Measurements from ENCODE around the gene POLE. TPM values are rescaled to one million over a fixed set of nuclear protein-coding genes. Genes with fewer than 3 reads are reported as not detected.

POLE gene
- total RNA-seq, 1 experiment from 2014 or later, result 167 TPM

GRCh38 chr12:132583411-132583710, 103.8 kb downstream of the POLE start:
- Mint-ChIP-seq H3K36me3 (ENCODE audit: insufficient read depth, unreplicated experiment) (peaks cover 30% of the 10 kb centered on the region), H3K4me3 (ENCODE audit: unreplicated experiment) (no peak overlapping the region), H3K4me1 (ENCODE audit: low read depth, unreplicated experiment) (no peaks in the 10 kb centered on the region), H3K27me3 (ENCODE audit: insufficient read depth, unreplicated experiment) (no peaks in the 10 kb centered on the region), H3K27ac (ENCODE audit: unreplicated experiment) (no peak overlapping the region), H3K9me3 (ENCODE audit: unreplicated experiment) (no peaks in the 10 kb centered on the region)
- no peaks in the 10 kb centered on the region; the same call in 1 of the 2 replicates for H3K36me3 ChIP-seq (ENCODE audit: control insufficient read depth, insufficient read depth, low read length)
- TF ChIP-seq CTCF (IDR thresholded peaks at IDR 0.05; ENCODE audit: insufficient read depth in 1 of 2, low read depth in 1 of 2, low read length in 1 of 2, severe bottlenecking in 1 of 2, unreplicated experiment in 1 of 2), result no peak
- H3K4me3 ChIP-seq (ENCODE audit: low read depth, low read length), result no peak overlapping the region
- no peaks in the 10 kb centered on the region for H3K9me3 ChIP-seq
- no peaks in the 10 kb centered on the region; the same call in 1 of the 2 replicates for H3K27me3 ChIP-seq (replicated peaks; ENCODE audit: control insufficient read depth, insufficient read depth, low read length)
- H3K4me1 ChIP-seq, result no peaks in the 10 kb centered on the region
- ChIA-PET POLR2A (no interaction called here), CTCF (no interaction called here)
- intact Hi-C loops (cut with micrococcal nuclease; ENCODE audit: unreplicated experiment), result no loop called here
- no TSS peak for BruUV-seq (replicated peaks)
- DNase-seq, result no peak

DNA sequence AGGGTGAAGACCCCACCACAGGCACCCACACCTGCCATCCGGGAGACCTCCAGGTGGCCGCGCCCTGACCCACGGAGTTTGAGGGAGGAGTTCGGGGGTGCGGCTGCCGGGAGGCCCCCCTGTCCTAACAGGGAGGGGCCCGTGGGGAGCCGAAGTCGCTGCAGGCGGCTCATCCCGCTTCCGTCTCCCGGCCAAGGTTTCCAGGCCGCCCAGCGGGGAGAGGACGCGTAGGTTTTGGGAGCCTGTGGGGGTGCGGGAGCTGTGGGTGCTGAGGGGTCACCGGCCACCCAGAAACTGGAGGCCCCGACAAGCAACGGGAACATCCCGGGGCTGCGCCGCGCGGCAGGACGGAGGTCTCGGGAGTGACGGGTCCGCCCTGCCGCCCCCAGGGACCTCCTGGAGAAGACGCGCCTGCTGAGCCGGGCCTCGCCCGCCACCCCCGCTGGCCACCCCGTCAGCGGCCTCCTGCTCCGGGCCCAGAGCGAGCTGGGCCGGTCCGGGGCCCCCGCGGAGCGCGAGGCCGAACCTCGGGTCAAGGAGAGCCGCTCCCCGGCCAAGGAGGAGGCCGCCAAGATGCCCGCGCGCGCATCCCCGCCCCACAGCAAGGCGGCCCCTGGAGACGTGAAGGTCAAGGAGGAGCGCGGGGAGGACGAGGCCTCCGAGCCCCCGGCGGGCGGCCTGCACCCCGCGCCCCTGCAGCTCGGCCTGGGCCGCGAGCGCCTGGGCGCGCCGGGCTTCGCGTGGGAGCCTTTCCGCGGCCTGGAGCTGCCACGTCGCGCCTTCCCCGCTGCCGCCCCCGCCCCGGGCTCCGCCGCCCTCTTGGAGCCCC, 104.3 kb downstream of the POLE start:
- POLR2A ChIA-PET, result no interaction called here
- no peaks in the 10 kb centered on the region for H3K9me3 ChIP-seq
- no peak for DNase-seq
- H3K9me3 Mint-ChIP-seq (ENCODE audit: unreplicated experiment), result no peaks in the 10 kb centered on the region
- H3K27ac Mint-ChIP-seq (ENCODE audit: unreplicated experiment), result no peak overlapping the region
- no peaks in the 10 kb centered on the region; the same call in 1 of the 2 replicates for H3K36me3 ChIP-seq (ENCODE audit: control insufficient read depth, insufficient read depth, low read length)
- peaks cover 30% of the 10 kb centered on the region for H3K36me3 Mint-ChIP-seq (ENCODE audit: insufficient read depth, unreplicated experiment)
- no peak overlapping the region for H3K4me3 ChIP-seq (ENCODE audit: low read depth, low read length)
- H3K4me3 Mint-ChIP-seq (ENCODE audit: unreplicated experiment), result no peak overlapping the region
- H3K27me3 Mint-ChIP-seq (ENCODE audit: insufficient read depth, unreplicated experiment), result no peaks in the 10 kb centered on the region
- no peaks in the 10 kb centered on the region for H3K4me1 Mint-ChIP-seq (ENCODE audit: low read depth, unreplicated experiment)
- H3K27me3 ChIP-seq (replicated peaks; ENCODE audit: control insufficient read depth, insufficient read depth, low read length), result no peaks in the 10 kb centered on the region
- BruUV-seq (replicated peaks), result no TSS peak
- TF ChIP-seq CTCF (IDR thresholded peaks at IDR 0.05; ENCODE audit: insufficient read depth in 1 of 2, low read depth in 1 of 2, low read length in 1 of 2, severe bottlenecking in 1 of 2, unreplicated experiment in 1 of 2), result no peak
- intact Hi-C loops (cut with micrococcal nuclease; ENCODE audit: unreplicated experiment), result no loop called here
- CTCF ChIA-PET, result no interaction called here
- H3K4me1 ChIP-seq, result no peaks in the 10 kb centered on the region

DNA sequence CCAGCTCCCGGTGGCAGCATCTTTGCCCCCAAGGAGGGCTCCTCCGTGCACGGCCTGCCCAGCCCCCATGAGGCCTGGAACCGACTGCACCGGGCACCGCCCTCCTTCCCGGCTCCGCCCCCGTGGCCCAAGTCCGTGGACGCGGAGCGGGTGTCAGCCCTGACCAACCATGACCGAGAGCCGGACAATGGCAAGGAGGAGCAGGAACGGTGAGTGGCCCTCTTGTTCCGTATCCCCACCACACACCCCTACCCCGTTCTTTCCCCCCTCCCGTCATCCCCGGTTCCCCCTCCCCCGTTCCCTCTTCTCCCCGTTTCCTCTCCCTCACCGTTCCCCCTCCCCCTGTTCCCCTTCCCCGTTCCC, 105.1 kb downstream of the POLE start:
- H3K27me3 ChIP-seq (replicated peaks; ENCODE audit: control insufficient read depth, insufficient read depth, low read length), result no peaks in the 10 kb centered on the region
- ChIA-PET POLR2A (no interaction called here), CTCF (no interaction called here)
- Mint-ChIP-seq H3K4me1 (ENCODE audit: low read depth, unreplicated experiment) (no peaks in the 10 kb centered on the region), H3K36me3 (ENCODE audit: insufficient read depth, unreplicated experiment) (peaks cover 30% of the 10 kb centered on the region), H3K9me3 (ENCODE audit: unreplicated experiment) (no peaks in the 10 kb centered on the region), H3K27me3 (ENCODE audit: insufficient read depth, unreplicated experiment) (no peaks in the 10 kb centered on the region), H3K27ac (ENCODE audit: unreplicated experiment) (no peak overlapping the region), H3K4me3 (ENCODE audit: unreplicated experiment) (no peak overlapping the region)
- no peak for DNase-seq
- intact Hi-C loops (cut with micrococcal nuclease; ENCODE audit: unreplicated experiment), result no loop called here
- no peaks in the 10 kb centered on the region for H3K9me3 ChIP-seq
- BruUV-seq (replicated peaks), result no TSS peak
- no peak overlapping the region for H3K4me3 ChIP-seq (ENCODE audit: low read depth, low read length)
- no peaks in the 10 kb centered on the region; the same call in 1 of the 2 replicates for H3K36me3 ChIP-seq (ENCODE audit: control insufficient read depth, insufficient read depth, low read length)
- no peak for TF ChIP-seq CTCF (IDR thresholded peaks at IDR 0.05; ENCODE audit: insufficient read depth in 1 of 2, low read depth in 1 of 2, low read length in 1 of 2, severe bottlenecking in 1 of 2, unreplicated experiment in 1 of 2)
- no peaks in the 10 kb centered on the region for H3K4me1 ChIP-seq

Measured in Caco-2 (cell line).